Endothelial cell of umbilical vein (primary cell): Measurements from ENCODE around the gene TPM4. TPM values are rescaled to one million over a fixed set of nuclear protein-coding genes. Genes with fewer than 3 reads are reported as not detected.

Source experiments
- BruUV-seq: library from RNA; stranded (reverse); fragments of 400-500 nt; replicated peaks from 2 replicates; lab custom pipeline; 2021; lab: Mats Ljungman, UMichigan
- CTCF ChIA-PET: fragments of 300-600, 350-600 bp; sonication (Branson Sonifier 250); formaldehyde crosslinking; loops from one replicate; lab custom pipeline; 2021; ENCODE audit warnings: antibody characterized with exemption, inconsistent platforms; lab: Charles Lee
- POLR2A ChIA-PET: fragments of 300-600, 350-600 bp; sonication (Branson Sonifier 250); formaldehyde crosslinking; loops from one replicate; lab custom pipeline; 2021; ENCODE audit warnings: antibody characterized with exemption, inconsistent platforms; lab: Charles Lee
- DNase-seq: peaks from one replicate; pipeline ENCODE4 v3.0.0-alpha.2; 2011; ENCODE audit warnings: low read depth, low spot score
- FAIRE-seq: peaks from 2 replicates; lab custom pipeline; 2011; peaks lifted over from hg19 to GRCh38; lab: Jason Lieb, UNC
- H2AFZ ChIP-seq: 2 replicates; pipeline ENCODE4 v1.6.0; 2012; ENCODE audit warnings: low read depth, low read length, control low read depth, inconsistent platforms
- H3K27ac ChIP-seq: 2 replicates; pipeline ENCODE4 v1.5.1; 2011; ENCODE audit warnings: low read depth, mild to moderate bottlenecking, control low read depth, low read length, moderate library complexity; ENCODE audit not compliant: insufficient read depth
- H3K27me3 ChIP-seq, 2 experiments: 2 replicates each; pipeline versions ENCODE4 v1.6.0 to v1.6.1; 2011; ENCODE audit warnings: low read length in 2 of 2, mixed read lengths in 1 of 2; ENCODE audit not compliant: control insufficient read depth in 2 of 2, insufficient read depth in 2 of 2
- H3K36me3 ChIP-seq, 2 experiments: 2 replicates in 1 of 2; 3 replicates in 1 of 2; pipeline ENCODE4 v1.5.1; 2011; ENCODE audit warnings: low read length in 2 of 2, mild to moderate bottlenecking in 1 of 2, moderate library complexity in 1 of 2; ENCODE audit not compliant: control insufficient read depth in 2 of 2, insufficient read depth in 2 of 2; ENCODE audit errors: extremely low read depth in 1 of 2
- H3K4me1 ChIP-seq: 3 replicates; pipeline ENCODE4 v1.5.1; 2011; ENCODE audit warnings: mild to moderate bottlenecking, low read length; ENCODE audit not compliant: control insufficient read depth, insufficient read depth; ENCODE audit errors: extremely low read depth
- H3K4me2 ChIP-seq: 2 replicates; pipeline ENCODE4 v1.6.1; 2011; ENCODE audit warnings: low read length, control low read depth, mixed read lengths; ENCODE audit not compliant: insufficient read depth
- H3K4me3 ChIP-seq, 3 experiments: fragments of 200-600 bp in 1 of 3; sonication (generic), shearing (Covaris generic) in 1 of 3; replicated peaks in 1 of 3; 2 replicates each; pipeline ENCODE4 v1.5.1; 2011 to 2016; ENCODE audit warnings: control low read depth in 3 of 3, low read length in 3 of 3, mild to moderate bottlenecking in 2 of 3, inconsistent platforms in 1 of 3, low read depth in 1 of 3, moderate library complexity in 1 of 3; ENCODE audit not compliant: insufficient read depth in 1 of 3
- H3K79me2 ChIP-seq: 2 replicates; pipeline ENCODE4 v1.6.0; 2012; ENCODE audit warnings: low read length, inconsistent platforms; ENCODE audit not compliant: control insufficient read depth, insufficient read depth
- H3K9ac ChIP-seq: replicated peaks from 2 replicates; pipeline ENCODE3; 2011; ENCODE audit warnings: low read length, control low read depth; ENCODE audit not compliant: insufficient read depth; ENCODE audit errors: extremely low read depth
- H3K9me1 ChIP-seq: replicated peaks from 3 replicates; pipeline ENCODE4 v1.6.0; 2011; ENCODE audit warnings: mild to moderate bottlenecking, low read length; ENCODE audit not compliant: control insufficient read depth, insufficient read depth; ENCODE audit errors: extremely low read depth
- H3K9me3 ChIP-seq: replicated peaks from 2 replicates; pipeline ENCODE4 v1.5.1; 2012; ENCODE audit warnings: low read length, inconsistent platforms; ENCODE audit not compliant: control insufficient read depth, insufficient read depth
- H4K20me1 ChIP-seq: replicated peaks from 2 replicates; pipeline ENCODE3; 2011; ENCODE audit warnings: mild to moderate bottlenecking, low read length; ENCODE audit not compliant: control insufficient read depth, insufficient read depth; ENCODE audit errors: extremely low read depth
- EZH2 ChIP-seq: IDR thresholded peaks from 2 replicates; pipeline ENCODE4 v1.6.1; 2012; ENCODE audit warnings: borderline replicate concordance, low read depth, mild to moderate bottlenecking, moderate library complexity, low read length, inconsistent platforms; ENCODE audit not compliant: severe bottlenecking
- FOS ChIP-seq: IDR thresholded peaks from 2 replicates; pipeline ENCODE4 v1.6.1; 2011; ENCODE audit warnings: mild to moderate bottlenecking, low read length, moderate library complexity, borderline replicate concordance; ENCODE audit not compliant: insufficient read depth
- GATA2 ChIP-seq: IDR thresholded peaks from 2 replicates; pipeline ENCODE4 v1.7.0; 2011; ENCODE audit warnings: low read depth, mild to moderate bottlenecking, moderate library complexity, mixed read lengths, low read length; ENCODE audit not compliant: insufficient read length, insufficient read depth
- JUN ChIP-seq: IDR thresholded peaks from 2 replicates; pipeline ENCODE4 v1.6.1; 2011; ENCODE audit warnings: borderline replicate concordance, low read depth; ENCODE audit not compliant: insufficient read length, insufficient read depth
- MYC ChIP-seq: IDR thresholded peaks from one replicate; pipeline ENCODE4 v1.6.1; 2011; ENCODE audit warnings: mild to moderate bottlenecking, low read depth, low read length
- POLR2A ChIP-seq: IDR thresholded peaks from 2 replicates; pipeline ENCODE4 v1.6.1; 2012; ENCODE audit warnings: low read depth, mild to moderate bottlenecking, control low read depth, low read length
- POLR2AphosphoS5 ChIP-seq: IDR thresholded peaks from 2 replicates; pipeline ENCODE4 v1.6.1; 2012; ENCODE audit warnings: low read depth, mild to moderate bottlenecking, control low read depth, low read length, moderate library complexity; ENCODE audit not compliant: insufficient read depth
- dilution Hi-C: fragments of 300-500 bp; cut with MboI; formaldehyde crosslinking; loops from one replicate; pipeline ENCODE4 v1.15.0; 2019; ENCODE audit warnings: low sequenced_read_pairs; ENCODE audit not compliant: extremely low pct_ligation_motif_present
- intact Hi-C: fragments of 100-400 bp; cut with micrococcal nuclease; formaldehyde crosslinking; loops from one replicate; pipeline ENCODE4 v1.10.0; 2022
- polyA plus RNA-seq, 4 experiments: library from polyadenylated mRNA; depleted of rRNA in 3 of 4; stranded (reverse) in 3 of 4; unstranded in 1 of 4; fragments of >200 nt; gene quantifications; 2 replicates each; pipeline versions ENCODE4 v1.2.1 to v1.2.3, GENCODE V29; 2011 to 2012; ENCODE audit warnings: missing spikeins in 1 of 4
- total RNA-seq: library from RNA; stranded (reverse); gene quantifications from 2 replicates; pipeline ENCODE4 v1.2.3, GENCODE V29; 2021
- TF ChIP-seq, protein P1 (sequence below), 2 donors: IDR thresholded peaks; 1 replicate in 1 of 2; 2 replicates in 1 of 2; pipeline ENCODE4 v1.5.1; 2011; ENCODE audit warnings: low read length in 2 of 2, mild to moderate bottlenecking in 2 of 2, moderate library complexity in 2 of 2, control low read depth in 1 of 2, inconsistent platforms in 1 of 2, low read depth in 1 of 2; ENCODE audit not compliant: insufficient read depth in 1 of 2; ENCODE audit errors: extremely low read depth in 1 of 2
- TF ChIP-seq, protein P2 (sequence below): IDR thresholded peaks from 2 replicates; pipeline ENCODE4 v1.6.1; 2011; ENCODE audit not compliant: insufficient read depth, insufficient read length

The TPM4 gene
- total and polyA plus RNA-seq, 2 donors (not counting 3 experiments of a cell fraction or from before 2014, with no cell fraction given) = 430 to 924 TPM

DNA sequence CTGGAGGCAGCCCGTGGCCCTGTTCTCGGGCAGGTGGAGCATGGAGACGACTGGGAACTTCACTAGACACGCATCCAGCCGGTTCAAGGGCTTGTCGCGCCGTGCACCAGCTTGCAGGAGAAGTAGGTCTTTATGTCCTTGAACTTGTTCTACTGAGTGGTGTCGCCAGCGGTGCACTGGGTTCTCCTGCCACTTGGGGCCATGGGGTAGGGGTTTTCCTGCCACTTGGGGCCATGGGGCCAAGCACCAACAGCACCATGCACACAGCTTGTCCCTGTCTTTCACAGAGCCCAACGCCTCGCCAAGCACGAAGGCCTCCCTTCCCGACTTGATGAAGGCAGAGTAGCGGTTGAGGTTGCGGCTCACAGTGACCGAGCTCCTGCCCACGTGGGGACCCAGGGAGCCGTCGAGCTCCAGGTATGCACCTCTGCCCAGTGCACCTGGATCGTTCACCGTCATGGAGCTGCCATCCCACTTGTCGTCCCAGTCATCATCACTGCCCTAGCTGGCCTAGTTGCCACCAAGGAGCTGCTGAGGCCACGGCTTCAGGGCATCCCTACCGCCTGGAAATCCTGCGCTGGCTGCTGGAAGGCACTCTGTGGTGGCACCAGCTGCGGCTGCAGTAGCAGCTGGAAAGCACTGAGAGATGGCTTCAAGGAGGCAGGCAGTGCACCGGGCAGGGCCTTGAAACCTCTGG is 40.5 kb upstream of the TPM4 start:
- Histone ChIP-seq H3K9ac (no peak overlapping the region), H2AFZ (no peak overlapping the region), H3K79me2 (no peaks in the 10 kb centered on the region), H3K4me3 (no peak overlapping the region), H3K4me1 (peaks cover 5% of the 10 kb centered on the region), H3K27me3 (no peaks in the 10 kb centered on the region), H3K9me3 (no peaks in the 10 kb centered on the region), H3K9me1 (no peaks in the 10 kb centered on the region), H3K27ac (no peak overlapping the region), H3K36me3 (no peaks in the 10 kb centered on the region), H3K4me2 (no peak overlapping the region), H4K20me1 (no peaks in the 10 kb centered on the region)
- no TSS peak for BruUV-seq
- FAIRE-seq = no peak
- intact Hi-C loops (no loop called here), dilution Hi-C loops (no loop called here)
- ChIA-PET POLR2A (no interaction called here), CTCF (interaction anchor here (1.1 kb wide), 1 partner anchor 10 kb away, joined by 3 read pairs; no protein-coding TSS in a partner anchor)
- no peak for DNase-seq
- TF ChIP-seq EZH2 (no peak), POLR2A (no peak), GATA2 (no peak)

DNA sequence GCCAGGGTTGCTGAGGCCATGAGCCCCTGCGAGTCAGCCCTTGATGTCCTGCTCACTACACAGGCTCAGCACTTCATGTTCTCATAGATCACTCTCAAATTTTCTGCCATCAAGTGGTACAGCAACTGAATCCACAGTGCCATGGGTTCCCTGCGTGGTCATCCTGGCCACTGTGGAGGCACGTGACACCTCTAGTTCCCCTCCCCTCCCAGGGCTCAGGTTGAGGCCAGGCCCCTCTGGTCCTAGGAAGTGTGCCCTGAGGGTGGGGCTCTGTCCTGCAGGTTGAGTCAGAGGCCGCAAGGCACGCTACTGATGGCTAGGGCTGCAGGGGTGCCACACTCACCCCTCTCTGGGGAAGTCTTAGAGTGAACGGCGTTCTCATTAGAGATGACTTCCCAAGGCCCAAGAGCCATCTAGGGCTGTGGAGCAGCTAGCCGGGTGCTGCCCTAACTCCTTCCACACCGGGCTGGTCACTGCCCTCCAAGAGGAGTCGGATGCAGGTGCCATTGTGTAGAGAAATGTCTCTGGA is 39.8 kb upstream of the TPM4 start:
- no peak overlapping the region for H3K4me3 ChIP-seq
- H3K9me3 ChIP-seq = no peaks in the 10 kb centered on the region
- no peak overlapping the region for H3K27ac ChIP-seq
- peaks cover 12% of the 10 kb centered on the region for H3K4me1 ChIP-seq
- ChIA-PET CTCF (interaction anchor here (0.6 to 1.1 kb wide), 2 partner anchors 11 to 12 kb away, joined by 3 read pairs; no protein-coding TSS in a partner anchor), POLR2A (no interaction called here)
- no peaks in the 10 kb centered on the region for H3K79me2 ChIP-seq
- H3K27me3 ChIP-seq = no peaks in the 10 kb centered on the region
- no peaks in the 10 kb centered on the region for H3K36me3 ChIP-seq
- intact Hi-C loops = no loop called here
- DNase-seq (no peak), FAIRE-seq (no peak)
- no peak overlapping the region for H3K9ac ChIP-seq
- no peaks in the 10 kb centered on the region for H3K9me1 ChIP-seq
- no peak overlapping the region for H3K4me2 ChIP-seq
- no peaks in the 10 kb centered on the region for H4K20me1 ChIP-seq
- BruUV-seq = no TSS peak
- TF ChIP-seq JUN (no peak), GATA2 (no peak), MYC (no peak), EZH2 (no peak), POLR2AphosphoS5 (no peak), POLR2A (no peak), FOS (no peak)
- TF ChIP-seq, protein P1, sequence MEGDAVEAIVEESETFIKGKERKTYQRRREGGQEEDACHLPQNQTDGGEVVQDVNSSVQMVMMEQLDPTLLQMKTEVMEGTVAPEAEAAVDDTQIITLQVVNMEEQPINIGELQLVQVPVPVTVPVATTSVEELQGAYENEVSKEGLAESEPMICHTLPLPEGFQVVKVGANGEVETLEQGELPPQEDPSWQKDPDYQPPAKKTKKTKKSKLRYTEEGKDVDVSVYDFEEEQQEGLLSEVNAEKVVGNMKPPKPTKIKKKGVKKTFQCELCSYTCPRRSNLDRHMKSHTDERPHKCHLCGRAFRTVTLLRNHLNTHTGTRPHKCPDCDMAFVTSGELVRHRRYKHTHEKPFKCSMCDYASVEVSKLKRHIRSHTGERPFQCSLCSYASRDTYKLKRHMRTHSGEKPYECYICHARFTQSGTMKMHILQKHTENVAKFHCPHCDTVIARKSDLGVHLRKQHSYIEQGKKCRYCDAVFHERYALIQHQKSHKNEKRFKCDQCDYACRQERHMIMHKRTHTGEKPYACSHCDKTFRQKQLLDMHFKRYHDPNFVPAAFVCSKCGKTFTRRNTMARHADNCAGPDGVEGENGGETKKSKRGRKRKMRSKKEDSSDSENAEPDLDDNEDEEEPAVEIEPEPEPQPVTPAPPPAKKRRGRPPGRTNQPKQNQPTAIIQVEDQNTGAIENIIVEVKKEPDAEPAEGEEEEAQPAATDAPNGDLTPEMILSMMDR (IDR thresholded peaks at IDR 0.05; ENCODE audit: extremely low read depth in 1 of 2, insufficient read depth in 1 of 2, low read depth in 1 of 2, low read length in 2 of 2) = no peak
- TF ChIP-seq, protein P2, sequence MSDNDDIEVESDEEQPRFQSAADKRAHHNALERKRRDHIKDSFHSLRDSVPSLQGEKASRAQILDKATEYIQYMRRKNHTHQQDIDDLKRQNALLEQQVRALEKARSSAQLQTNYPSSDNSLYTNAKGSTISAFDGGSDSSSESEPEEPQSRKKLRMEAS = no peak
- no peak overlapping the region for H2AFZ ChIP-seq
- dilution Hi-C loops = no loop called here
